ENCODE data around the gene AATK. TPM values are rescaled to one million over a fixed set of nuclear protein-coding genes. Genes with fewer than 3 reads are reported as not detected.

AATK gene
- total and polyA plus RNA-seq, 2 of the 13 experiments (the other 11 are each of a cell fraction or from before 2014, with no cell fraction given): 2.9 to 8.4 TPM

DNA sequence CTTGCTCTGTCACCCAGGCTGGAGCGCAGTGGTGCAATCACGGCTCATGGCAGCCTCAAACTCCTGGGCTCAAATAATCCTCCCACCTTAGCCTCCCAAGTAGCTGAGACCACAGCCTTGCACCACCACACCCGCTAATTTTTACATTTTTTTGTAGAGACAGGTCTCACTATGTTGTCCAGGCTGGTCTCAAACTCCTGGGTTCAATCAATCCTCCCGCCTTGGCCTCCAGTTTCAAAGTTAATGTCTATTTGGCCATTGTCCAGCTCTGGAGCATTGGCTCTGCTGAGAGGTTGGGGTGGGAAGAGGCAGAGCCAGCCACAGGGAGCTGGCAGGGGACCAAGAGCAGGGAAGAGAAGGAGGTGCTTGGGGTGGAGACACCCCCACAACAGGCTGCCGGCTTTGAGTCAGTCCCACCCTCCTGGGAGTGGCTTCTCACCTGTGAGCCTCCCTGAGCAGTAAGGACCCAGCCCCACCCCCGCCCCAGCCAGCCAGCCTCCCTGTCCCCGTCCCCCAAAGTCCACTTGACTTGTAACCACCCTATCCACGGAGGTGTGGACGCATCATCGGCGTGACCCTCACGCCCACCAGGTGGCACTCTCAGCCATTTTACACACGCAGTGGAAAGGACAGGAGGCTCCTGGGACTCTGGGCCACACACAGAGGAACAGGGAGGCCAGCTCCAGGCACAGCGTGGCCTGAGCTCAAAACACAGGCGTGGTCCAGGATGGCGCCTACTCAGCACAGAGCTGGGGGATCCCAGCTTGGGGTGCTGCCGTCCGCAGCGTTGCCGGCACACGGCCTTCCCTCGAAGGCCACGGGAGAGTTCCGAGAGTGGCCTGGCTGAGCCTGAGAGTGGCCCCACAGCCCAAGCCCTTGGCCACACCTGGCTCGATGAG lies 23.5 kb downstream of the AATK start (continued):
- TF ChIP-seq, protein P1, sequence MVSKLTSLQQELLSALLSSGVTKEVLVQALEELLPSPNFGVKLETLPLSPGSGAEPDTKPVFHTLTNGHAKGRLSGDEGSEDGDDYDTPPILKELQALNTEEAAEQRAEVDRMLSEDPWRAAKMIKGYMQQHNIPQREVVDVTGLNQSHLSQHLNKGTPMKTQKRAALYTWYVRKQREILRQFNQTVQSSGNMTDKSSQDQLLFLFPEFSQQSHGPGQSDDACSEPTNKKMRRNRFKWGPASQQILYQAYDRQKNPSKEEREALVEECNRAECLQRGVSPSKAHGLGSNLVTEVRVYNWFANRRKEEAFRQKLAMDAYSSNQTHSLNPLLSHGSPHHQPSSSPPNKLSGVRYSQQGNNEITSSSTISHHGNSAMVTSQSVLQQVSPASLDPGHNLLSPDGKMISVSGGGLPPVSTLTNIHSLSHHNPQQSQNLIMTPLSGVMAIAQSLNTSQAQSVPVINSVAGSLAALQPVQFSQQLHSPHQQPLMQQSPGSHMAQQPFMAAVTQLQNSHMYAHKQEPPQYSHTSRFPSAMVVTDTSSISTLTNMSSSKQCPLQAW (CRISPR knock-in tag; IDR thresholded peaks at IDR 0.05): 0 out of 2 replicates have a peak, but pooled peaks have one; percentile 26
- TF ChIP-seq ZFP36 (IDR thresholded peaks at IDR 0.05; ENCODE audit: borderline replicate concordance, low read depth, low read length, partially characterized antibody): no peak
- no peak for TF ChIP-seq MAFG (CRISPR knock-in tag; IDR thresholded peaks at IDR 0.05)
- no peak for TF ChIP-seq U2AF1 (optimal IDR thresholded peaks at IDR 0.05; ENCODE audit: low read depth, low read length)
- no peak for TF ChIP-seq ARNTL (CRISPR knock-in tag; IDR thresholded peaks at IDR 0.05)
- 0 out of 2 replicates have a peak, but pooled peaks have one; percentile 13 for TF ChIP-seq MED1 (CRISPR knock-in tag; IDR thresholded peaks at IDR 0.05)
- TF ChIP-seq ZEB1 (IDR thresholded peaks at IDR 0.05; ENCODE audit: insufficient replicate concordance, low read depth): no peak
- TF ChIP-seq SOX6 (IDR thresholded peaks at IDR 0.05): no peak
- TF ChIP-seq SOX6 (CRISPR knock-in tag; IDR thresholded peaks at IDR 0.05): peak; percentile 47
- TF ChIP-seq SMARCE1 (IDR thresholded peaks at IDR 0.05; ENCODE audit: borderline replicate concordance): no peak
- TF ChIP-seq, protein P2, sequence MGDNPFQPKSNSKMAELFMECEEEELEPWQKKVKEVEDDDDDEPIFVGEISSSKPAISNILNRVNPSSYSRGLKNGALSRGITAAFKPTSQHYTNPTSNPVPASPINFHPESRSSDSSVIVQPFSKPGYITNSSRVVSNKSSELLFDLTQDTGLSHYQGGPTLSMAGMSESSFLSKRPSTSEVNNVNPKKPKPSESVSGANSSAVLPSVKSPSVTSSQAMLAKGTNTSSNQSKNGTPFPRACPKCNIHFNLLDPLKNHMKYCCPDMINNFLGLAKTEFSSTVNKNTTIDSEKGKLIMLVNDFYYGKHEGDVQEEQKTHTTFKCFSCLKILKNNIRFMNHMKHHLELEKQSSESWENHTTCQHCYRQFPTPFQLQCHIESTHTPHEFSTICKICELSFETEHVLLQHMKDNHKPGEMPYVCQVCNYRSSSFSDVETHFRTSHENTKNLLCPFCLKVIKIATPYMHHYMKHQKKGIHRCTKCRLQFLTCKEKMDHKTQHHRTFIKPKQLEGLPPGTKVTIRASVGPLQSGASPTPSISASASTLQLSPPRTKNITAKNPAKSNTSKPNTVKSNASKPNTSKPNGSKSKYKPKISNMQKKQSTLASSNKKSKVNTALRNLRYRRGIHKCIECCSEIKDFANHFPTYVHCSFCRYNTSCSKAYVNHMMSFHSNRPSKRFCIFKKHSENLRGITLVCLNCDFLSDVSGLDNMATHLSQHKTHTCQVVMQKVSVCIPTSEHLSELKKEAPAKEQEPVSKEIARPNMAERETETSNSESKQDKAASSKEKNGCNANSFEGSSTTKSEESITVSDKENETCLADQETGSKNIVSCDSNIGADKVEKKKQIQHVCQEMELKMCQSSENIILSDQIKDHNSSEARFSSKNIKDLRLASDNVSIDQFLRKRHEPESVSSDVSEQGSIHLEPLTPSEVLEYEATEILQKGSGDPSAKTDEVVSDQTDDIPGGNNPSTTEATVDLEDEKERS (CRISPR knock-in tag; IDR thresholded peaks at IDR 0.05): no peak
- TF ChIP-seq ZFY (CRISPR knock-in tag; IDR thresholded peaks at IDR 0.05): peak; percentile 68
- TF ChIP-seq, protein P3, sequence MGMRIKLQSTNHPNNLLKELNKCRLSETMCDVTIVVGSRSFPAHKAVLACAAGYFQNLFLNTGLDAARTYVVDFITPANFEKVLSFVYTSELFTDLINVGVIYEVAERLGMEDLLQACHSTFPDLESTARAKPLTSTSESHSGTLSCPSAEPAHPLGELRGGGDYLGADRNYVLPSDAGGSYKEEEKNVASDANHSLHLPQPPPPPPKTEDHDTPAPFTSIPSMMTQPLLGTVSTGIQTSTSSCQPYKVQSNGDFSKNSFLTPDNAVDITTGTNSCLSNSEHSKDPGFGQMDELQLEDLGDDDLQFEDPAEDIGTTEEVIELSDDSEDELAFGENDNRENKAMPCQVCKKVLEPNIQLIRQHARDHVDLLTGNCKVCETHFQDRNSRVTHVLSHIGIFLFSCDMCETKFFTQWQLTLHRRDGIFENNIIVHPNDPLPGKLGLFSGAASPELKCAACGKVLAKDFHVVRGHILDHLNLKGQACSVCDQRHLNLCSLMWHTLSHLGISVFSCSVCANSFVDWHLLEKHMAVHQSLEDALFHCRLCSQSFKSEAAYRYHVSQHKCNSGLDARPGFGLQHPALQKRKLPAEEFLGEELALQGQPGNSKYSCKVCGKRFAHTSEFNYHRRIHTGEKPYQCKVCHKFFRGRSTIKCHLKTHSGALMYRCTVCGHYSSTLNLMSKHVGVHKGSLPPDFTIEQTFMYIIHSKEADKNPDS (CRISPR knock-in tag; IDR thresholded peaks at IDR 0.05): no peak
- TF ChIP-seq SNRNP70 (IDR thresholded peaks at IDR 0.05; ENCODE audit: low read depth, low read length): no peak
- TF ChIP-seq, protein P4, sequence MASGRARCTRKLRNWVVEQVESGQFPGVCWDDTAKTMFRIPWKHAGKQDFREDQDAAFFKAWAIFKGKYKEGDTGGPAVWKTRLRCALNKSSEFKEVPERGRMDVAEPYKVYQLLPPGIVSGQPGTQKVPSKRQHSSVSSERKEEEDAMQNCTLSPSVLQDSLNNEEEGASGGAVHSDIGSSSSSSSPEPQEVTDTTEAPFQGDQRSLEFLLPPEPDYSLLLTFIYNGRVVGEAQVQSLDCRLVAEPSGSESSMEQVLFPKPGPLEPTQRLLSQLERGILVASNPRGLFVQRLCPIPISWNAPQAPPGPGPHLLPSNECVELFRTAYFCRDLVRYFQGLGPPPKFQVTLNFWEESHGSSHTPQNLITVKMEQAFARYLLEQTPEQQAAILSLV (CRISPR knock-in tag; IDR thresholded peaks at IDR 0.05; ENCODE audit: borderline replicate concordance): no peak
- TF ChIP-seq MYNN (CRISPR knock-in tag; IDR thresholded peaks at IDR 0.05; ENCODE audit: low read depth): no peak
- no peak for TF ChIP-seq ZMYM2 (CRISPR knock-in tag; IDR thresholded peaks at IDR 0.05)
- TF ChIP-seq TGIF2 (CRISPR knock-in tag; IDR thresholded peaks at IDR 0.05): no peak
- no peak for TF ChIP-seq NCOA1 (CRISPR knock-in tag; IDR thresholded peaks at IDR 0.05)
- TF ChIP-seq ZNF543 (CRISPR knock-in tag; IDR thresholded peaks at IDR 0.05): no peak

Measured in HepG2 (cell line).